Measurements from ENCODE around the gene ZNF391.
"Not testable (repeated sequence)": the region's sequence is repeated elsewhere in the genome, so short reads cannot be mapped to it uniquely, and the experiment has no call there.

The ZNF391 gene

GRCh38 chr6:27422651-27423332 lies 34.2 kb downstream of the ZNF391 start:
- in situ Hi-C loops (cut with MboI; ENCODE audit: low sequenced_read_pairs), result no loop called here

GRCh38 chr6:27424851-27425250 lies 36.3 kb downstream of the ZNF391 start:
- in situ Hi-C loops (cut with MboI; ENCODE audit: low sequenced_read_pairs), result not testable (repeated sequence)

- in situ Hi-C loops (cut with MboI; ENCODE audit: low sequenced_read_pairs), result no loop called here
These were observed 37.6 kb downstream of the ZNF391 start for GRCh38 chr6:27426045-27426620.

GRCh38 chr6:27428502-27428901 lies 39.9 kb downstream of the ZNF391 start:
- in situ Hi-C loops (cut with MboI; ENCODE audit: low sequenced_read_pairs), result no loop called here

- in situ Hi-C loops (cut with MboI; ENCODE audit: low sequenced_read_pairs), result no loop called here
These were observed 40.4 kb downstream of the ZNF391 start for GRCh38 chr6:27428966-27429365.

- in situ Hi-C loops (cut with MboI; ENCODE audit: low sequenced_read_pairs), result no loop called here
These were observed 45.2 kb downstream of the ZNF391 start for GRCh38 chr6:27433714-27434113.

GRCh38 chr6:27439371-27439770 lies 50.8 kb downstream of the ZNF391 start:
- in situ Hi-C loops (cut with MboI; ENCODE audit: low sequenced_read_pairs), result no loop called here

- in situ Hi-C loops (cut with MboI; ENCODE audit: low sequenced_read_pairs), result no loop called here
These were observed 52.4 kb downstream of the ZNF391 start for GRCh38 chr6:27441001-27441400.

- in situ Hi-C loops (cut with MboI; ENCODE audit: low sequenced_read_pairs), result no loop called here
These were observed 54.4 kb downstream of the ZNF391 start for GRCh38 chr6:27442932-27443331.

GRCh38 chr6:27448456-27448855 lies 59.9 kb downstream of the ZNF391 start:
- in situ Hi-C loops (cut with MboI; ENCODE audit: low sequenced_read_pairs), result no loop called here

- in situ Hi-C loops (cut with MboI; ENCODE audit: low sequenced_read_pairs), result no loop called here
These were observed 63.3 kb downstream of the ZNF391 start for GRCh38 chr6:27451660-27452390.

GRCh38 chr6:27452496-27452897 lies 63.9 kb downstream of the ZNF391 start:
- in situ Hi-C loops (cut with MboI; ENCODE audit: low sequenced_read_pairs), result no loop called here

Measured in hTERT RPE-1 (cell line).